ENCODE results near the gene CWC22.
"Not testable (repeated sequence)": the region's sequence is repeated elsewhere in the genome, so short reads cannot be mapped to it uniquely, and the experiment has no call there.

CWC22 gene

GRCh38 chr2:179950391-179950790 is 56.7 kb downstream of the CWC22 start:
- no peak for DNase-seq

- DNase-seq, result no peak
Observed at GRCh38 chr2:179949438-179949837, 57.7 kb downstream of the CWC22 start.

GRCh38 chr2:179948058-179948457 is 59.0 kb downstream of the CWC22 start:
- DNase-seq, result no peak

- DNase-seq, result no peak
Observed at GRCh38 chr2:179946810-179947615, 60.1 kb downstream of the CWC22 start.

GRCh38 chr2:179946346-179946745 is 60.8 kb downstream of the CWC22 start:
- no peak for DNase-seq

GRCh38 chr2:179939259-179939658 is 67.8 kb downstream of the CWC22 start:
- no peak for DNase-seq

GRCh38 chr2:179938026-179938425 is 69.1 kb downstream of the CWC22 start:
- DNase-seq, result no peak

- peak; percentile 4 for DNase-seq
Observed at GRCh38 chr2:179936654-179937053, 70.4 kb downstream of the CWC22 start.

- peak; percentile 7 for DNase-seq
Observed at GRCh38 chr2:179936141-179936540, 71.0 kb downstream of the CWC22 start.

GRCh38 chr2:179932786-179933185 is 74.3 kb downstream of the CWC22 start:
- DNase-seq, result no peak

- DNase-seq, result no peak
Observed at GRCh38 chr2:179931502-179931901, 75.6 kb downstream of the CWC22 start.

GRCh38 chr2:179929997-179930396 is 77.1 kb downstream of the CWC22 start:
- DNase-seq, result not testable (repeated sequence)

GRCh38 chr2:179927041-179927440 is 80.1 kb downstream of the CWC22 start:
- no peak for DNase-seq

GRCh38 chr2:179925713-179926112 is 81.4 kb downstream of the CWC22 start:
- no peak for DNase-seq

- peak; percentile 34 for DNase-seq
Observed at GRCh38 chr2:179917272-179917671, 89.8 kb downstream of the CWC22 start.

GRCh38 chr2:179915395-179915992 is 91.6 kb downstream of the CWC22 start:
- DNase-seq, result no peak

GRCh38 chr2:179913809-179914208 is 93.3 kb downstream of the CWC22 start:
- DNase-seq, result no peak

- DNase-seq, result no peak
Observed at GRCh38 chr2:179911569-179911968, 95.5 kb downstream of the CWC22 start.

GRCh38 chr2:179910735-179911113 is 96.4 kb downstream of the CWC22 start:
- no peak for DNase-seq

GRCh38 chr2:179909845-179910734 is 97.0 kb downstream of the CWC22 start:
- no peak for DNase-seq

- no peak for DNase-seq
Observed at GRCh38 chr2:179900655-179901054, 106.4 kb downstream of the CWC22 start.

GRCh38 chr2:179899666-179900065 is 107.4 kb downstream of the CWC22 start:
- no peak for DNase-seq

- peak; percentile 42 for DNase-seq
Observed at GRCh38 chr2:179898873-179899272, 108.2 kb downstream of the CWC22 start.
